GM19397 (cell line): ENCODE results near the gene PSMB7.

Source experiments
- ATAC-seq: cut with Tn5 transposase; IDR thresholded peaks from one replicate; pipeline ENCODE4 v1.9.1; 2021; ENCODE audit warnings: mild to moderate bottlenecking, moderate library complexity; ENCODE audit not compliant: unreplicated experiment

The PSMB7 gene

GRCh38 chr9:124359426-124359825 lies 55.8 kb downstream of the PSMB7 start:
- ATAC-seq, result no peak

GRCh38 chr9:124358631-124359030 lies 56.6 kb downstream of the PSMB7 start:
- no peak for ATAC-seq

GRCh38 chr9:124357721-124358361 lies 57.4 kb downstream of the PSMB7 start:
- ATAC-seq, result no peak

GRCh38 chr9:124356745-124357390 lies 58.4 kb downstream of the PSMB7 start:
- no peak for ATAC-seq

GRCh38 chr9:124355941-124356744 lies 59.1 kb downstream of the PSMB7 start:
- no peak for ATAC-seq

- no peak for ATAC-seq
These were observed 60.0 kb downstream of the PSMB7 start for GRCh38 chr9:124355039-124355940.

- no peak for ATAC-seq
These were observed 60.8 kb downstream of the PSMB7 start for GRCh38 chr9:124354346-124355038.

- no peak for ATAC-seq
These were observed 61.4 kb downstream of the PSMB7 start for GRCh38 chr9:124353811-124354274.

GRCh38 chr9:124353166-124353768 lies 62.0 kb downstream of the PSMB7 start:
- no peak for ATAC-seq

- ATAC-seq, result no peak
These were observed 62.6 kb downstream of the PSMB7 start for GRCh38 chr9:124352616-124353015.

GRCh38 chr9:124351672-124352468 lies 63.4 kb downstream of the PSMB7 start:
- no peak for ATAC-seq

GRCh38 chr9:124350494-124351263 lies 64.6 kb downstream of the PSMB7 start:
- no peak for ATAC-seq

- ATAC-seq, result no peak
These were observed 65.4 kb downstream of the PSMB7 start for GRCh38 chr9:124349675-124350493.

- no peak for ATAC-seq
These were observed 66.0 kb downstream of the PSMB7 start for GRCh38 chr9:124349267-124349666.

GRCh38 chr9:124348831-124349230 lies 66.4 kb downstream of the PSMB7 start:
- no peak for ATAC-seq

GRCh38 chr9:124348363-124348762 lies 66.9 kb downstream of the PSMB7 start:
- ATAC-seq, result no peak

GRCh38 chr9:124347968-124348358 lies 67.3 kb downstream of the PSMB7 start:
- no peak for ATAC-seq
